Cardiac fibroblast (primary cell): Measurements from ENCODE around the gene TSPOAP1.

Source experiments
- DNase-seq, 2 donors: peaks; one replicate each; pipeline versions ENCODE4 v3.0.0 to v3.0.0-alpha.2; 2010; ENCODE audit warnings: low read depth in 2 of 2
- H3K4me3 ChIP-seq, 2 donors: replicated peaks in 1 of 2; 1 replicate in 1 of 2; 2 replicates in 1 of 2; pipeline ENCODE4 v1.5.1; 2011; ENCODE audit warnings: low read depth in 2 of 2, low read length in 2 of 2, mild to moderate bottlenecking in 2 of 2, moderate library complexity in 1 of 2
- CTCF ChIP-seq: IDR thresholded peaks from one replicate; pipeline ENCODE4 v1.5.1; 2011; ENCODE audit warnings: low read depth, mild to moderate bottlenecking, low read length, inconsistent platforms

The TSPOAP1 gene

GRCh38 chr17:58276423-58276822 is 52.2 kb downstream of the TSPOAP1 start:
- H3K4me3 ChIP-seq, result no peak overlapping the region
- TF ChIP-seq CTCF, result no peak
- DNase-seq, result no peak

DNA sequence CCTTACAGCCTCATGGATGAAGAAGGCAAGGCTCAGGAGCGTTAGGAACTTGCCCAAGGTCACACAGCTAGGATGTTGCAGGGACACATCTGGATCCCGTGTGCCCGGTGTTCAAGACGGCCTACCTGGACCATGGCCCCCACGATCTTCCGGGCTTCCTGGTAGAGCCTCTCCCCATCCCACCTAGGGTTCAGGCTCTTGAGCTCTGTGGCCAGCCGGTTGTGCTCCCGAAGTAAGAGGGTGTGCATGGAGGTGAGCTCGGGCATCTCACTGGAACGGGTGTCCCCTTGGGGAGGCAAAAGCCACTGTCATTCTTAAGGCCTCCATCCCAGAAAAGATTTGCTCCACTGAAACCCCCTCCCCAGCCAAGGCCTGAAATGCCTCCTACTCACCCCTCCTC is 53.2 kb downstream of the TSPOAP1 start:
- TF ChIP-seq CTCF, result no peak
- no peak overlapping the region for H3K4me3 ChIP-seq
- DNase-seq, result no peak

DNA sequence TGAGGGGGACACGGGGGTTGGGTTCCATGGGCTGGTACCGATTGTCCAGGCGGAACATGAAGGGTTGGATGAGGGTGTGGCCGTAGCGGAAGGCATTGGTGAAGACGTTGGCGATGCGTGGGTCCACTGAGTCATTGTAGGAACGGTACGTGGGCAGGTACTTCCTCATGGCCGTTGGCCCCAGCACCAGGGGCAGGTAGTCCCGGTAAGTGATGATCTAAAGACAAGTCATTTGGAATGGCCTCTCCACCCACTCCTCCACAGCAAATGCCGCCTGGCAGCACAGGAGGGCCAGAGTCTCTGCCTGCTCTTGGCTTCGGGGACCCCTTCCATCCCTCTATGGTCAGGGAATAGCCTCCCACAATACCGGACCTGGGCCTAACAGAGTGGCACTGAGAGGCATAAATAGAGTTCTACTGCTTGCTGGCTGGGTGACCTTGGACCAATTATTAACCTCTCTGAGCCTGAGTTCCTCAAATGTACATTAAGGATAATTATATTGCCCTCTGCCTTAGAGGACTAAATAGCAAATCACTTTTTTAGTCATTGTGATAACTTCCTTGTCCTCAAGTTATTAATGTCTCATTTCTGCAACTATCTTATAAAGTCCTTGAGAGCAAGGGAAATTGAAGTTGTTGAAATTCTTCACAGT is 55.0 kb downstream of the TSPOAP1 start:
- TF ChIP-seq CTCF, result no peak
- H3K4me3 ChIP-seq, result no peak overlapping the region
- DNase-seq, result no peak

GRCh38 chr17:58272367-58273280 is 56.0 kb downstream of the TSPOAP1 start:
- no peak overlapping the region for H3K4me3 ChIP-seq
- no peak for DNase-seq
- no peak for TF ChIP-seq CTCF

GRCh38 chr17:58271216-58271931 is 57.2 kb downstream of the TSPOAP1 start:
- no peak for TF ChIP-seq CTCF
- no peak overlapping the region for H3K4me3 ChIP-seq
- no peak for DNase-seq

DNA sequence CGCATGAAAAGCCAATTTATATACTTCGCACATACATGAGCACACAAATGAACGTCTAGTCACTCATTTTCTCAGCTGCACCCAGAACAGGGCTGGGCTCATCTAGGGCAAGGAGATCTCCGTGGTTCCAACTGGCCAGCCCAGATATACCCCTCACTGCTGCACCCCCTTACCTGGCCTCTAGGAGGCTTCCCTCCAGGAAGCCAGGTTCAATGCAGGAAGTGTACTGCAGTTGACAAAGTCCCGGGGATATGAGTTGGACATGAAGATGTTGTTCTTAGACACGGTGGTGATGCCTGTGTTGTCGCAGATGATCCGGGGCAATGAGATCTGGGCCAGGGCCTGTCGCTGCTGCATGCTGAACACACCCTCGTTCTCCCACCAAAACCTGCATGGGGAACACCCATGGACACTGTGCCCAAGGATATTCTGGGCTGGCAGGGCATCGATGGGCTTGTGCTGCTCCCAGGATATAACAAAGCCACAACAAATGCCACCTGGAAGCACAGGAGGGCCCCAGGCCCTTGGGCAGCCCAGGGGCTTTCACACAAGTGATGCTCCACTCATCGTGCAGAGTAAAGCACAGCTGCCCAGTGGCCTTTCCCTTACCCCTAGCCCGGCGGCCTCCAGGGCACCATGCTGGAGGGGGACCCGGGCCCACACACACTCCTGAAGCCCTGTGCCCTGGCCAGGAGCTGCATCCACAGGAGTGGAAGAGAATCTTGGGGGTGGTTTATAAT is 57.9 kb downstream of the TSPOAP1 start:
- TF ChIP-seq CTCF, result no peak
- no peak for DNase-seq

More for the DNA sequence above, 57.9 kb downstream of the TSPOAP1 start:
- no peak overlapping the region for H3K4me3 ChIP-seq
